Liver (tissue), 3 donors: ENCODE data around the gene GK2.

Experiments used
- ATF3 ChIP-seq: IDR thresholded peaks from 2 replicates; pipeline ENCODE4 v1.6.1; 2016; ENCODE audit warnings: antibody characterized with exemption
- CTCF ChIP-seq: fragments of 150-350 bp; IDR thresholded peaks from 2 replicates; pipeline ENCODE4 v1.5.1; 2017; ENCODE audit warnings: improper control_type of control experiment, low read depth, low read length; ENCODE audit not compliant: missing input control
- FOXA1 ChIP-seq: IDR thresholded peaks from 2 replicates; pipeline ENCODE4 v1.6.1; 2016; ENCODE audit warnings: antibody characterized with exemption
- JUND ChIP-seq, 2 donors: IDR thresholded peaks; 2 replicates each; pipeline ENCODE4 v1.6.1; 2016; ENCODE audit warnings: antibody characterized with exemption in 2 of 2
- RAD21 ChIP-seq, 2 donors: IDR thresholded peaks; 2 replicates each; pipeline ENCODE4 v1.6.1; 2016; ENCODE audit warnings: antibody characterized with exemption in 2 of 2, mild to moderate bottlenecking in 2 of 2
- RXRA ChIP-seq, 2 donors: IDR thresholded peaks; 2 replicates each; pipeline ENCODE4 v1.6.1; 2017 to 2018; ENCODE audit warnings: antibody characterized with exemption in 2 of 2, mild to moderate bottlenecking in 1 of 2
- TAF1 ChIP-seq: conservative IDR thresholded peaks from 2 replicates; pipeline ENCODE4 v1.6.1; 2016; ENCODE audit warnings: antibody characterized with exemption, mild to moderate bottlenecking
- ZBTB33 ChIP-seq: IDR thresholded peaks from 2 replicates; pipeline ENCODE4 v1.6.1; 2016; ENCODE audit warnings: antibody characterized with exemption
- TF ChIP-seq, protein P1 (sequence below): IDR thresholded peaks from 2 replicates; pipeline ENCODE4 v1.6.1; 2016; ENCODE audit warnings: antibody characterized with exemption, mild to moderate bottlenecking
- TF ChIP-seq, protein P2 (sequence below): IDR thresholded peaks from 2 replicates; pipeline ENCODE4 v1.6.1; 2016; ENCODE audit warnings: antibody characterized with exemption
- donor health status: healthy.
- donor health status: healthy.

- TF ChIP-seq, protein P1, sequence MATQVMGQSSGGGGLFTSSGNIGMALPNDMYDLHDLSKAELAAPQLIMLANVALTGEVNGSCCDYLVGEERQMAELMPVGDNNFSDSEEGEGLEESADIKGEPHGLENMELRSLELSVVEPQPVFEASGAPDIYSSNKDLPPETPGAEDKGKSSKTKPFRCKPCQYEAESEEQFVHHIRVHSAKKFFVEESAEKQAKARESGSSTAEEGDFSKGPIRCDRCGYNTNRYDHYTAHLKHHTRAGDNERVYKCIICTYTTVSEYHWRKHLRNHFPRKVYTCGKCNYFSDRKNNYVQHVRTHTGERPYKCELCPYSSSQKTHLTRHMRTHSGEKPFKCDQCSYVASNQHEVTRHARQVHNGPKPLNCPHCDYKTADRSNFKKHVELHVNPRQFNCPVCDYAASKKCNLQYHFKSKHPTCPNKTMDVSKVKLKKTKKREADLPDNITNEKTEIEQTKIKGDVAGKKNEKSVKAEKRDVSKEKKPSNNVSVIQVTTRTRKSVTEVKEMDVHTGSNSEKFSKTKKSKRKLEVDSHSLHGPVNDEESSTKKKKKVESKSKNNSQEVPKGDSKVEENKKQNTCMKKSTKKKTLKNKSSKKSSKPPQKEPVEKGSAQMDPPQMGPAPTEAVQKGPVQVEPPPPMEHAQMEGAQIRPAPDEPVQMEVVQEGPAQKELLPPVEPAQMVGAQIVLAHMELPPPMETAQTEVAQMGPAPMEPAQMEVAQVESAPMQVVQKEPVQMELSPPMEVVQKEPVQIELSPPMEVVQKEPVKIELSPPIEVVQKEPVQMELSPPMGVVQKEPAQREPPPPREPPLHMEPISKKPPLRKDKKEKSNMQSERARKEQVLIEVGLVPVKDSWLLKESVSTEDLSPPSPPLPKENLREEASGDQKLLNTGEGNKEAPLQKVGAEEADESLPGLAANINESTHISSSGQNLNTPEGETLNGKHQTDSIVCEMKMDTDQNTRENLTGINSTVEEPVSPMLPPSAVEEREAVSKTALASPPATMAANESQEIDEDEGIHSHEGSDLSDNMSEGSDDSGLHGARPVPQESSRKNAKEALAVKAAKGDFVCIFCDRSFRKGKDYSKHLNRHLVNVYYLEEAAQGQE: no peak
- TF ChIP-seq CTCF: no peak
- TF ChIP-seq TAF1: no peak
- TF ChIP-seq, protein P2, sequence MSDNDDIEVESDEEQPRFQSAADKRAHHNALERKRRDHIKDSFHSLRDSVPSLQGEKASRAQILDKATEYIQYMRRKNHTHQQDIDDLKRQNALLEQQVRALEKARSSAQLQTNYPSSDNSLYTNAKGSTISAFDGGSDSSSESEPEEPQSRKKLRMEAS: no peak
- no peak for TF ChIP-seq RXRA (IDR thresholded peaks at IDR 0.05)
- TF ChIP-seq ATF3: no peak
- TF ChIP-seq RAD21 (IDR thresholded peaks at IDR 0.05): no peak
- no peak for TF ChIP-seq JUND (IDR thresholded peaks at IDR 0.05)
- TF ChIP-seq ZBTB33: no peak
- no peak for TF ChIP-seq FOXA1
Observed at GRCh38 chr4:79421483-79421882, 13.5 kb upstream of the GK2 start.
